ENCODE data around the gene INCENP.

- TF ChIP-seq RAD21 (CRISPR knock-in tag; IDR thresholded peaks at IDR 0.05) (no peak), MLX (CRISPR knock-in tag; IDR thresholded peaks at IDR 0.05) (no peak), USF2 (IDR thresholded peaks at IDR 0.05; ENCODE audit: low read depth, low read length) (no peak), USF2 (CRISPR knock-in tag; IDR thresholded peaks at IDR 0.05; ENCODE audit: borderline replicate concordance) (no peak), GTF2F1 (IDR thresholded peaks at IDR 0.05; ENCODE audit: low read length) (no peak), ZNF792 (CRISPR knock-in tag; IDR thresholded peaks at IDR 0.05) (no peak)
- TF ChIP-seq, protein P1, sequence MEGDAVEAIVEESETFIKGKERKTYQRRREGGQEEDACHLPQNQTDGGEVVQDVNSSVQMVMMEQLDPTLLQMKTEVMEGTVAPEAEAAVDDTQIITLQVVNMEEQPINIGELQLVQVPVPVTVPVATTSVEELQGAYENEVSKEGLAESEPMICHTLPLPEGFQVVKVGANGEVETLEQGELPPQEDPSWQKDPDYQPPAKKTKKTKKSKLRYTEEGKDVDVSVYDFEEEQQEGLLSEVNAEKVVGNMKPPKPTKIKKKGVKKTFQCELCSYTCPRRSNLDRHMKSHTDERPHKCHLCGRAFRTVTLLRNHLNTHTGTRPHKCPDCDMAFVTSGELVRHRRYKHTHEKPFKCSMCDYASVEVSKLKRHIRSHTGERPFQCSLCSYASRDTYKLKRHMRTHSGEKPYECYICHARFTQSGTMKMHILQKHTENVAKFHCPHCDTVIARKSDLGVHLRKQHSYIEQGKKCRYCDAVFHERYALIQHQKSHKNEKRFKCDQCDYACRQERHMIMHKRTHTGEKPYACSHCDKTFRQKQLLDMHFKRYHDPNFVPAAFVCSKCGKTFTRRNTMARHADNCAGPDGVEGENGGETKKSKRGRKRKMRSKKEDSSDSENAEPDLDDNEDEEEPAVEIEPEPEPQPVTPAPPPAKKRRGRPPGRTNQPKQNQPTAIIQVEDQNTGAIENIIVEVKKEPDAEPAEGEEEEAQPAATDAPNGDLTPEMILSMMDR (CRISPR knock-in tag; IDR thresholded peaks at IDR 0.05): no peak
- TF ChIP-seq, protein P2, sequence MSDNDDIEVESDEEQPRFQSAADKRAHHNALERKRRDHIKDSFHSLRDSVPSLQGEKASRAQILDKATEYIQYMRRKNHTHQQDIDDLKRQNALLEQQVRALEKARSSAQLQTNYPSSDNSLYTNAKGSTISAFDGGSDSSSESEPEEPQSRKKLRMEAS (IDR thresholded peaks at IDR 0.05): no peak
Measured at GRCh38 chr11:62190011-62190410, 66.2 kb downstream of the INCENP start, which contains the start of gene SCGB1D1.

All from HepG2 (cell line).